Amniotic stem cell (primary cell): Measurements from ENCODE around the gene XPO5.
"Not testable (repeated sequence)": the region's sequence is repeated elsewhere in the genome, so short reads cannot be mapped to it uniquely, and the experiment has no call there.

Source experiments
- DNase-seq: peaks from one replicate; lab custom pipeline; 2025; lab: John Stamatoyannopoulos, UW

Gene XPO5

DNA sequence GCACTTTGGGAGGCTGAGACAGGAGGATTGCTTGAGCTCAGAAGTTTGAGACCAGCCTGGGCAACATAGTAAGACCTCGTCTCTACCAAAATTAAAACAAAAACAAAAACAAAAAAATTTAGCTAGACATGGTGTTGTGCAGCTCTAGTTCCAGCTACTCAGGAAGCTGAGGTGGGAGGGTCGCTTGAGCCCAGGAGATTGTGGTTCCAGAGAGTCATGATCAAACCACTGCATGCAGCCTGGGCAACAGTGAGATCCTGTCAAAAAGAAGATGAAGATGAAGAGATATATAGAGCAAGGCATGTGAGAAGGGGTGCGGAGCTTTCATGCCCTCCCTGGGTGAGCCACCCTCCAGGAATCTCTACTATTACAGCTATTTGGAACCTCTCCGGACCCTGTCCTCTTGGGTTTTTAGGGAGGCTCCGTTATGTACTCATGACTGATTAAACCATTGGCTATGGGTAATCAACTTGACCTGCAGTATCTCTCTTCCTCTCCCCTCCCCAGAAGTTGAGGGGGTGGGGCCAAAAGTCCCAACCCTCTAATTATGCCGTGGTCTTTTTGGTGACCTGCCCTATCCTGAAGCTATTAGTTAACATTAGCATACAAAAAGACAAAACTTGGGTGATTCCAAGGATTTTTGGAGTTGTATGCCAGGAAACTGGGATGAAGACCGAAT, 9.2 kb upstream of the XPO5 start:
- no peak for DNase-seq

DNA sequence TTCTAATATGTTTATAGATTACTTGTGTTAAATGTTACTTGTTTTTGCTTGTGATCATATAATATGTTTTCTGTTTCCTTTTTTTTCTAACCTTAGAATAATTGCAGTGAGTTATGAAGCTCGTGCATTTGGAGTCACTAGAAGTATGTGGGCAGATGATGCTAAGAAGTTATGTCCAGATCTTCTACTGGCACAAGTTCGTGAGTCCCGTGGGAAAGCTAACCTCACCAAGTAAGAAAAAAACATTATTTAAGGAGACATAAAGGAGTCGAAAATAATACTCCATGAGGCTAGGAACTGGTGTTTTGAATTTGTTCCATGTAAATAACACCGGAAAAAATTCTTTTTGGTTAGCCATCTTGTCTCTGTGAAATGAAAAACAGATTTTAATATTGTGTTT, 7.1 kb upstream of the XPO5 start:
- no peak for DNase-seq

DNA sequence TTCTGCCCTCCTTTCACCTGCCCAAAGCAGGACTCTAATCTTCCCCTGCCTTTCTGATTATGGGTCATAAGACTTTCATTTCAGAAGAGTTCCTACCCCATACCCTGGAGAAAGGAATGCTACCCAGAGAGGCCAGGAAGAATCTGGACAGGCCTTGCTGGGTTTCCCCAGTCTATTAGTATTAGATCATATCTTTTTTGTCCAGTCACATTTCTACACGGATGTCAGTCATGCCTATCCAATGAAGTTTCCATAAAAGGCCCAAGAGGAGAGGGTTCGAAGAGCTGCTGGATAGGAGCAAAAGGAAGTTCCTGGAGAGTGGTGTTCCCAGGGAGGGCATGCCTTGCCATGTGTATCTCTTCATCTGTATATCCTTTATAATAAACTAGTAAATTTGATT, 3.3 kb upstream of the XPO5 start:
- no peak for DNase-seq

DNA sequence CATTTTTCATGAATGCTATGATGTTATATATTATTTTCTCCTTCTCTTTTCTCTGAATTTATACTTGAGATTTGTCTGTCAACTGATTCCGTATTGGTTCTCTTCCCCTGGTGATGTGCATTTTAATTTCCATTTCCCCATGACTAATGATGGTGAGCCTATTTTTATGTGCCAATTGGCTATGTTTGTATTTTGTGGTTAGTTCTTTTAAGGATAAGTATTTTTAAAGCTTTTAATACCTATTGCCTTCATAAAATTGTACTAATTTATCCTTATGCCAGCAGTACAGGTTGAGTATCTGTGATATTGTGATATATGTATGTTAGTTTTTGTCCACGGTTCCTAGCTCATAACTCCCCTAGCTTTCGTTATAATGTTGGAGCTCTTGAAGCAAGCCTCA, 2.9 kb upstream of the XPO5 start:
- DNase-seq: no peak

DNA sequence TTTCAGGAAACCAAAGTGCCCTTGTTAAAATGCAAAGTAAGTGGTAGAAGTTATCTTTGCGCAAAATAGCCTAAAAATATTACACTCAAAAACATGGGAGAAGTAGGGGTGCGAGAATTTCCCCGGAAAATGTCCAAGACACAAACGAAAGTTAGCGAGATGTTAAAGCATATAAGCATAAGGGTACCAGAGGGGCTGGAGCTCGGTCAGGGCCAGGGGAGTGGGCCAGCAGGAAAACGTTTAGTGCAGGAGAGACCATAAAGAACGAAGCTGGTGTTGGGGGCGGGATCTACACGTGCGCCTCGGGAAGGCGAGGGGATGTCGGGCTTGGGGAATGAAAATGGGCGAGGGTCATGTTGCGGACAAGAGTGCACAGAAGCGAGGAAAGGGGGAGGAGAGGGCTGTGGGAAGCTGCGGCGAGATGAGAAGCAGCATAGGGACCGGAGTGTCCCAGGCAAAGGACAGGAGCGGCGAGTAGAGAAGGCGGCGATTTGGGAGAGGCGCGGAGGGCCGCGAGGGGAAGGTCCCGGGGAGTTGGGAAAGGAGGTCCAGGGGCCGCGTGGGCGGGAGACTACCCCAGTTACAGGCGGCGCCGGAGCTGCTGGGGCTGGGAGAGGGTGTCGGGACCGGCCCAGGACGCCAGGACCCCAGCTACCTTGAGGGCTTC, 600 bp downstream of the XPO5 start:
- DNase-seq: no peak

DNA sequence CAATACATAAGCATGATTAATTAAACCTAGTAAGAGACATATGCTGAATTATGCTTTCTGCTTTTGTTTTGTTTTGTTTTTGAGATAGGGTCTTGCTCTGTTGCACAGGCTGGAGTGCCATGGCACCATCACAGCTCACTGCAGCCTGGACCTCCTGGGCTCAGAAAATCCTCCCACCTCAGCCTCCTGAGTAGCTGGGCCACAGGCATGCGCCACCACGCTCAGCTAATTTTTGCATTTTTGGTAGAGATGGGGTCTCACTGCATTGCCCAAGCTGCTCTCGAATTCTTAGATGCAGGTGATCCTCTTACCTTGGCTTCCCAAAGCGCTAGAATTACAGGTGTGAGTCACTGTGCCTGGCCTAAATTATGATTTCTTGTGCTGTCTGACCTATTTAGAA, 3.8 kb downstream of the XPO5 start:
- no peak for DNase-seq

DNA sequence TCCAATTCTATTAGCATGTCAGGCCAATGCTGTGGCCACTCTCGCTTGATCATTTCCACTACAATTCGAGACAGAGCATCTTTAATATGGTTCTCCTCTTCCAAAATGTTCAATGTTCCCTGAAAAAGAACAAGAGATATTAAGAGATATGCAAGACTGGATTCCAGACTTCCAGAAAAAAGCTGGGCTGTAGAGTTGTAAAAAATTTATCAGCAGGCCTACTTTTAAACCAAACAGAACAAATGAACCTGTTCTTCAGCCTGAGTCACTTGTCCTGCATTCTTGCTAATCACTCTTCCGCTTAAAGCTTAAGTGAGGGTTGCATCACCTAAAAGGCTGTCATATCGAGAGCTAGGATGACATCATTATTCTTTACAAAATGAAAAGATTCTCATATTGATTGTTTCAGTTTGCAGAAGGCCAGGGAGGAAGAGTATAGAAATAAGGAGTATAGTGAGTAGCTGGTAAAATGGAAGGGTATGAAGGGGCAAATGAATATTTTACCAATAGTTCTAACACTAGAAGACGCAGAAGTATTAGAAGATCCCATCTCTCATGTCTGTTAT, 4.9 kb downstream of the XPO5 start:
- no peak for DNase-seq

DNA sequence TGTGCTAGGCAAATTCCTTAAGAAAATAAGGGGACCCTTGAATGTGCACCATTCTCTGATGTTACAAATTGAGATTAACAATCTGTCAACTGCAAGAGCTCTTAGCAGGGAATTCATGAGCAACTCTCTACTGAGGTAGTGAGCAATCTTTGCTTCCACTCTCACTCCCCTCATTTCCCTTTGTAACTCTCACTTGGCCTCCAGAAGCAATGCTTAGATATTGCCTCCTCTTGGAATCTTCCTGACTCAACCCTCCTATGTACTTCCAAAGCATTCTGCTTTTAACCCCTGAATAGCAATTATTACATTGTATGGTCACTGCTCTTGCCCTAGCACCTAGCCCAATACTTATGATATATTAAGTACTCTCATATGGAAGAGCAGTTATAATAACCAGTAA, 16.5 kb downstream of the XPO5 start:
- DNase-seq: no peak

DNA sequence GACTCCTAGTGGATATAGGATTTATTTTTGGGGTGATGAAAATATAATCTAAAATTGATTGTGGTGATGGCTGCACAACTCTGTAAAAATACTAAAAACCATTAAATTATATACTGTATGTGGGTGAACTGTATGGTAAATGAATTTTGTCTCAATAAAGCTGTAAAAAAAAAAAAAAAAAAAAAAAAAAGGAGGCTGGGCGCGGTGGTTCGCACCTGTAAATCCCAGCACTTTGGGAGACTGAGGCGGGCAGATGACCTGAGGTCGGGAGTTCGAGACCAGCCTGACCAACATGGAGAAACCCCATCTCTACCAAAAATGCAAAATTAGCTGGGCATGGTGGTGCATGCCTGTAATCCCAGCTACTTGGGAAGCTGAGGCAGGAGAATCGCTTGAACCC, 18.2 kb downstream of the XPO5 start:
- DNase-seq: not testable (repeated sequence)

DNA sequence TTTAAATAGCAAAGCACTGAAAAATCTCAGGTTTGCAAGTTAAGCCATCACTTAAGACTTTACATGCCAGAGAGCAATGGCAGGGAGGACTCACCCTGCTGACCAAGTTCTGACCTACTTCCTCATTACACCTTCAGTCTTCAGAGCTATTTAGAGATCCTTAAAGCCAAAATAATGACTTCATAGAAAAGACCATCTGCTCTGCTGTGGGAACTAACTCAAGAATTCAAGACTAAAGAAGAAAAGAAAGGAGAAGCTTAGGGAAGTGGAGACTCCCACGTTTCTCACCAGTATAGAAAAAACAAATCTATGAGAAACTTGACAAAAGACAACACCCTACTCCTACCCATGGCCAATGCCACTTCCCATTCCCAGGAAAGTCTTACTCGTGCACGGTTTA, 28.6 kb downstream of the XPO5 start:
- no peak for DNase-seq

DNA sequence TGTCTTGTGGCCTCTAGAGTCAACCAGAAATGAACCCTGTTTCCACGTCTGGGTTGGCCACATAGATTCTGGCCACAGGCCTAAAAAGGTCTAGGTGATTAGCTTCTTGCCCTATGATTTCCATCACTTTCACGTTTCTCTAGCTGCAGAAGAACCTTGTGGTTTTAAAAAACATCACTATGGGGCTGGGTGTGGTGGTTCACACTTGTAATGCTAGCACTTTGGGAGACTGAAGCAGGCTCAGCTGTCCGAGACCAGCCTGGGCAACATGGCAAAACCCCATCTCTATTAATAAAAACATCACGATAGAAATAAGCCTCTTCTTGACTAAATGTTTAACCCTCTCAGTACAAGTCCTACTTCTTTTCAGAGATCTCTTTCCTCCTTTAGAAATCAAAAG, 31.4 kb downstream of the XPO5 start:
- DNase-seq: no peak

DNA sequence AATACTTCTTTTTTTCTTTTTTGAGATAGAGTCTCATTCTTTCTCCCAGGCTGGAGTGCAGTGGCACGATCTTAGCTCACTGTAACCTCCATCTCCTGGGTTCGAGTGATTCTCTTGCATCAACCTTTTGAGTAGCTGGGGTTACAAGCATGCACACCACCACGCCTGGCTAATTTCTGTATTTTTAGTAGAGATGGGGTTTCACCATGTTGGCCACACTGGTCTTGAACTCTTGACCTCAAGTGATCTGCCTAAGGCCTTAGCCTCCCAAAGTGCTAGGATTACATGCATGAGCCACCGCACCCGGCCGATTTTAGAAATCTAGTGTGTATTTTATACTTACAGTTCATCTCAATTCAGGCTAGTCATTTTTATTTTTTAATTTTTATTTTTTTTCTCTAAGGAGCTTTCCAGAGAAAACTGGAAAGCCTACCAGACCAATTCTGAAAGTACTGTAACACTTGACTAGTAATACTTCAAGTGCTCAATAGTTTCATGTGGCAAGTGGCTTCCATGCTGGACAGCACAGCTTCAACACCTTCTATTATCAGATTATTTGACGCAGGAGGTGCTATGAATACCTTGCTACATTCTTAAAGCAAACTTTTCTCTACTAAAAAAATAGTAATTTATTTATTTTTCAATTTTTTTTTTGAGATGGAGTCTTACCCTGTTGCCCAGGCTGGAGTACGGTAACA, 33.9 kb downstream of the XPO5 start:
- no peak for DNase-seq

DNA sequence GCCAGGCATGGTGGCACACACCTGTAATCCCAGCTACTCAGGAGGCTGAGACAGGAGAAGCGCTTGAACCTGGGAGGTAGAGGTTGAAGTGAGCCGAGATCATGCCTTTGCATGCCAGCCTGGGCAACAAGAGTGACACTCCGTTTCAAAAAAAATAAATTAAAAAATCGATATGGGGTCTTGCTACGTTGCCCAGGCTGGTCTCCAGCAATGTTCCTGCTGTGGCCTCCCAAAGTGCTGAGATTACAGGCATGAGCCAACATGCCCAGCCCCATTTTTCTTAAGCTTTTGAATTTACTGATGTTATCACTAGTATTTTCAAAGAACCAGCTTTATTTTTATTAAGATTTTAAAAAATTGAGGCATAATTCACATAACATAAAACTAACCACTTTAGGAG, 35.3 kb downstream of the XPO5 start:
- no peak for DNase-seq

DNA sequence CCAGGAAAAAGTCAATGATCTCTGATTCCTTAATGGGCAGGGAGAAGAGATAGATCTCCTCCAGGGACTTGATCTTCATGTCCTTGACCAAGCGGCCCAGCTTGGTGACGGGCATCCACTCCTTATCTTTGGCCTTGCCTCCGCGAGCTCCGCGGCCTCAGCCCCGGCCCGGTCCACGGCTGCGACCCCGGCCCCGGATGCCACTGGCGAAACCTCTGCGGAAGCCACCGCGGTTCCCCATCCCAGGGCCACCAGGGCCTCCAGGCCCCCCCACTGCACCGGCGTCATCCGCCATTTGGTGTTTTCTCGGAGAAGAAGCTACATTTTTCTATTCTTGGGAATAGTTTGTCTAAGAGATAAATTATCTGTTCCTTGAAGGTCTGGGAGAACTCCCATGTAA, 36.4 kb downstream of the XPO5 start:
- not testable (repeated sequence) for DNase-seq

DNA sequence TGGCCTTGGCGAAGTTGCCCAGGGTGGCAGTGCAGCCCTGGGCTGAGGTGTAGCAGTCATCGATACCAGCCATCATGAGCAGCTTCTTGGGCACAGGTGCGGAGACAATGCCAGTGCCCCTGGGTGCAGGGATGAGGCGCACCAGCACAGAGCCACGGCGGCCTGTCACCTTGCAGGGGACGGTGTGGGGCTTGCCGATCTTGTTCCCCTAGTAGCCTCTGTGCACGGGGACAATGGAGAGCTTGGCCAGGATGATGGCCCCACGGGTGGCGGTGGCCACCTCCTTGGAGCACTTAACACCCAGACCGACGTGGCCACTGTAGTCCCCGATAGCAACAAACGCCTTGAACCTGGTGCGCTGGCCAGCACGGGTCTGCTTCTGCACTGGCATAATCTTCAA, 36.9 kb downstream of the XPO5 start:
- DNase-seq: not testable (repeated sequence)

DNA sequence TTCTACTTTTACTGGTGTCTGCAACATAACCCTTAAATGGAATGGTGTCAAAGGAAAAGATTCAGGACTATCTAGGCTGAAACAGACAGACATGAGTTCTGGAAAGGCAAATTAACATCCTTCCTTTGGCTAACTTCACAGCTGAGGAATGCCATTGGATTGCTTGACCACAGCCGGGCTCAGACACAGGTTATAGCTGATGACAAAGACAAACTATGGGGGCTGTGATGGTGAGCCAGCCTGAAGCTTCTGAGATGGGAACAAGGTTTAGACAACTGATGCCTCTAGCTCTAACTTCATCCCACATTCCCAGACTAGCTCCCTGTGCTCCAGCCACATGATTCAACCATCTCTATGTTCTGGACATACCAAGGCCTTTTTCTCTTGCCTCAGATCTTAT, 43.6 kb downstream of the XPO5 start:
- no peak for DNase-seq

DNA sequence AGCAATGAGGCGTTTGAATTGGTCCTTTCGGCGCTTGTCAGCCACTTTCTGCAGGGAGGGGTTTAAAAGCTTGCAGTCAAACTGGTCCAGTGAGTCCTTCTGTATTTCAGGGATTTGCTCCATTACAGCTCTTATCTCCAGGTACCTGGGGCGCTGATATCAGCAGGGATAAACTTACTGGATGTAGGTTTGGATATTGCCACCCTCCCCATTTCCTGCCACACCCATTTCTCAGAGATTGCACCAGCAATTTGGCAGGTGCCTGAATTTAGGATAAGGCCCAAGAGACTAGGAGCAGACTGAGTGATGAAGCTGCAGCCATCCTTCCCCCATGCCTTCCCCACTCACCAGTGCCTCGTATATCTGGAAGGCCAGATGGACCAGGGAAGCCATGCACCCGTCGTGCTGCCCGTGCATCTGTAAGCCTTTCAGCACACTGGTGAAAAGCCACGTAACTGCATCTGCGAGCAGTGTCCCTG, 51.3 kb downstream of the XPO5 start:
- no peak for DNase-seq

DNA sequence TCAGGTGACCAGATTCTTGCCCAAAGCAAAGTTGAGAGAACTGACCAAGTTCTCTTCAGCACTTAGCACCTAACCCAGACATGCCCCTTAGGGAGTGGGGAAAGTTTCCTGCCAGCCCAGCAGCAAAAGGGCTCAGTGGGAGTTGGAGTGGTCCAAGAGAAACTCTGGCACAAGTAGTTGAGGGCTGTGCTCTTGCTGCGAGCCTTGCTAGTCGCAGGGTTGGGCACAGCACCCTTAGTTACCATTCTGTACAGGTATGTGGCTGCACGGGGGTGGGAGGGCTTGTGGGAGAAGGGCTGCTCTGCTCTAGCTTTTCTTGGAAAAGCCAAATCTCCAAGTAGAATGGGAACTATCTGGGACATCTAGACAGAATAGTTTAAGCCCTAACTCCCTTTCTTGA, 52.6 kb downstream of the XPO5 start:
- no peak for DNase-seq

DNA sequence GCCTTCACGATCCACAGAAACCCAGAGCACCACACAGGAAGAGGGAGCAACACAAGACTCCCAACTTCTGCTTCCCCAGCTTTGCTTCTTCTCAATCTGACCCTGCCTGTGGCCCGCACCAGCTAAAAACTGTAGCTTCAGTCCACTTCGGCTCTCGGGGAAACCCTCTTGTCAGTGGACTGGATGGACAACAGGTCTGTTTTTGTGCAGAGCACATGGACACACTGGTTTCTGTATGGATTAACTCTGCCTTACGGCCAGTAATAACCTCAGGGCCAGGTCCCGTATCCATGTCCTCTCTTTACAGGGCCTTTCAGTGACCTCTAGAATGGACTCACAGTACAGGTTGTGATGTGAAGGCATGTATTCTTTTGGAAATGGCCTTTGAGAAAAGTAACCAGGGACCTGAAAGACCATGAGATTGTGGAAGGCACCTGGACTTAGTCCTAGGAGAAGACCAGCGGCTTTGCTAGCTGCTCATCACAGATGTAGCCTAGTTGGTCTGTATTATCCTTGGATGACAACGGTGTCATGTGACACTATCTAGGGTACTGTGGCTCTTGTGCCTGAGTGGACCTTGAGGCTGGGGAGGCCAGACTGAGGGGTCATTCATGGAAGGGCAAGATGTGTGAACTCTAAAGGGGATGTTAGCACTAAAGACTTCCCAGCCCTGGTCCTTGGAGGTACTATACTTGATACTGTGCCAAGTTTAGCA, 53.1 kb downstream of the XPO5 start:
- DNase-seq: no peak

DNA sequence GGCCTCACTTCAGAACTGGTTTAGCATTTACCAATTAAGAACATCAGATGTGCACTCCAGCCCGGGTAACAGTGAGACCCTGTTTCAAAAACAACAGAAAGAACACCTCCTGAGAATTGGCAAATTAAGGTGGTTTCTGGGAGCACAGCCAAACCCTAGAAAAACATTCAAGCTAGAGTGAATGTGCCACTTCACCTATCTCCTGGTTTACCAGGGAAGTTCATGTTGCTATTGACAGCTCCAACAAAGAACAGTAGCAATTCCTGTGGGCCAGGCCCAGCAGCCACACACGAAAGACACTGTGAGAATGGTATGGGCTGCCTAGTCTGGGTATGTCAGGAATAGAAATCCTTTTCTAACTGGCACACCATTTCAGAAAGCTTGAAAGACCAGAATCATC, 54.0 kb downstream of the XPO5 start:
- no peak for DNase-seq

DNA sequence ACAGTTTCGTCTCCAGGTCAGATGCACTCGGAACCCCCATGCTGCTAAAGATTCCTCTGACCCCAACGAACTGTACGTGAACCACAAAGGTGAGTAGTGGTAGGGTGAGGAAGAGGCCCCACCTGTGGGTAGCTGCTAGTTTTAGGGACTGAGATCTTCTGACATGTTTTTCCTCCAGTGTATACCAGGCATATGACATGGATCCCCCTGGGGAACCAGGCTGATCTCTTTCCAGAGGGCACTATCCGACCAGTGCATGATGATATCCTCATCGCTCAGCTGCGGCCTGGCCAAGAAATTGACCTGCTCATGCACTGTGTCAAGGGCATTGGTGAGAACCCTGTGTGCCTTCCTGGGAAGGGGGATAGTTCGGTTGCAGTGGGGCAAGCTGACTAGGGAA, 55.7 kb downstream of the XPO5 start:
- no peak for DNase-seq
